Astrocyte (in vitro differentiated cells and primary cell): ENCODE data around the gene LDLRAD4. TPM values are rescaled to one million over a fixed set of nuclear protein-coding genes. Genes with fewer than 3 reads are reported as not detected.

ENCODE experiments used
- DNase-seq: peaks from one replicate; pipeline ENCODE4 v3.0.0-alpha.2; 2010; ENCODE audit warnings: low read depth
- FAIRE-seq: peaks from 2 replicates; lab custom pipeline; 2011; peaks lifted over from hg19 to GRCh38; lab: Jason Lieb, UNC
- H2AFZ ChIP-seq: 2 replicates; pipeline ENCODE4 v1.6.0; 2012; ENCODE audit warnings: low read depth, low read length, inconsistent platforms
- H3K27ac ChIP-seq: 2 replicates; pipeline ENCODE4 v1.5.1; 2011; ENCODE audit warnings: low read depth, low read length, inconsistent platforms
- H3K27me3 ChIP-seq: 2 replicates; pipeline ENCODE4 v1.6.0; 2011; ENCODE audit warnings: low read length, inconsistent platforms; ENCODE audit not compliant: insufficient read depth
- H3K36me3 ChIP-seq: 2 replicates; pipeline ENCODE4 v1.5.1; 2011; ENCODE audit warnings: low read length, inconsistent platforms; ENCODE audit not compliant: insufficient read depth
- H3K4me1 ChIP-seq: 2 replicates; pipeline ENCODE4 v1.5.1; 2011; ENCODE audit warnings: low read length, inconsistent platforms; ENCODE audit not compliant: insufficient read depth
- H3K4me2 ChIP-seq: 2 replicates; pipeline ENCODE4 v1.6.0; 2012; ENCODE audit warnings: low read length, inconsistent platforms
- H3K4me3 ChIP-seq: 2 replicates; pipeline ENCODE4 v1.5.1; 2011; ENCODE audit warnings: low read depth, mild to moderate bottlenecking, low read length, inconsistent platforms; ENCODE audit not compliant: insufficient read depth
- H3K79me2 ChIP-seq: 2 replicates; pipeline ENCODE4 v1.6.0; 2012; ENCODE audit warnings: mild to moderate bottlenecking, low read length, inconsistent platforms; ENCODE audit not compliant: insufficient read depth
- H3K9ac ChIP-seq: 2 replicates; pipeline ENCODE4 v1.6.0; 2012; ENCODE audit warnings: mild to moderate bottlenecking, low read length, inconsistent platforms
- H3K9me3 ChIP-seq: 2 replicates; pipeline ENCODE4 v1.5.1; 2012; ENCODE audit warnings: low read depth, mild to moderate bottlenecking, low read length, inconsistent platforms; ENCODE audit not compliant: insufficient read depth
- H4K20me1 ChIP-seq: 2 replicates; pipeline ENCODE4 v1.6.0; 2012; ENCODE audit warnings: low read length, inconsistent platforms; ENCODE audit not compliant: insufficient read depth
- H3K27ac Mint-ChIP-seq: one replicate; pipeline ENCODE4 v1.8.0; 2021; ENCODE audit warnings: mild to moderate bottlenecking, mixed read lengths; ENCODE audit not compliant: unreplicated experiment
- H3K27me3 Mint-ChIP-seq: one replicate; pipeline ENCODE4 v1.8.0; 2021; ENCODE audit warnings: low read depth, mixed read lengths; ENCODE audit not compliant: unreplicated experiment
- H3K36me3 Mint-ChIP-seq: one replicate; pipeline ENCODE4 v1.8.0; 2021; ENCODE audit warnings: low read depth, mixed read lengths; ENCODE audit not compliant: unreplicated experiment
- H3K4me1 Mint-ChIP-seq: one replicate; pipeline ENCODE4 v1.8.0; 2021; ENCODE audit warnings: low read depth, mixed read lengths; ENCODE audit not compliant: unreplicated experiment
- H3K4me3 Mint-ChIP-seq: one replicate; pipeline ENCODE4 v1.8.0; 2021; ENCODE audit warnings: mild to moderate bottlenecking, moderate library complexity, mixed read lengths; ENCODE audit not compliant: unreplicated experiment
- H3K9me3 Mint-ChIP-seq: one replicate; pipeline ENCODE4 v1.8.0; 2021; ENCODE audit warnings: mild to moderate bottlenecking, mixed read lengths; ENCODE audit not compliant: unreplicated experiment
- CTCF ChIP-seq: IDR thresholded peaks from 2 replicates; pipeline ENCODE4 v1.5.1; 2011; ENCODE audit warnings: low read depth, mild to moderate bottlenecking, inconsistent platforms, low read length, moderate library complexity; ENCODE audit not compliant: insufficient read depth
- EZH2 ChIP-seq: IDR thresholded peaks from 2 replicates; pipeline ENCODE4 v1.6.1; 2012; ENCODE audit warnings: mild to moderate bottlenecking, low read length, inconsistent platforms; ENCODE audit not compliant: insufficient read depth
- total RNA-seq: library from RNA; stranded (reverse); gene quantifications from 2 replicates; pipeline ENCODE4 v1.2.1, GENCODE V29; 2021

LDLRAD4 gene
- total RNA-seq, 1 donor from 2014 or later, result 26.0 TPM

GRCh38 chr18:13320096-13320495 is 101.5 kb downstream of the LDLRAD4 start:
- peaks cover 14% of the 10 kb centered on the region for H3K9me3 Mint-ChIP-seq
- H3K27ac Mint-ChIP-seq, result no peak overlapping the region
- no peak overlapping the region for H3K4me3 Mint-ChIP-seq

GRCh38 chr18:13320891-13321425 is 102.4 kb downstream of the LDLRAD4 start:
- peaks cover 13% of the 10 kb centered on the region for H3K4me1 Mint-ChIP-seq
- Histone ChIP-seq H3K4me2 (no peak overlapping the region), H3K36me3 (no peaks in the 10 kb centered on the region), H3K27ac (no peak overlapping the region), H3K9me3 (peaks cover 8% of the 10 kb centered on the region), H3K4me3 (no peak overlapping the region), H3K79me2 (no peaks in the 10 kb centered on the region), H2AFZ (no peak overlapping the region), H3K27me3 (no peaks in the 10 kb centered on the region), H4K20me1 (no peaks in the 10 kb centered on the region), H3K4me1 (no peaks in the 10 kb centered on the region), H3K9ac (no peak overlapping the region)
- no peaks in the 10 kb centered on the region for H3K27me3 Mint-ChIP-seq
- H3K9me3 Mint-ChIP-seq, result peaks cover 10% of the 10 kb centered on the region
- DNase-seq, result no peak
- no peak for TF ChIP-seq EZH2
- no peak for TF ChIP-seq CTCF
- H3K36me3 Mint-ChIP-seq, result peaks cover 15% of the 10 kb centered on the region
- no peak for FAIRE-seq
- H3K27ac Mint-ChIP-seq, result no peak overlapping the region
- H3K4me3 Mint-ChIP-seq, result no peak overlapping the region

More at GRCh38 chr18:13320096-13320495, 101.5 kb downstream of the LDLRAD4 start:
- Histone ChIP-seq H3K36me3 (no peaks in the 10 kb centered on the region), H3K4me1 (no peaks in the 10 kb centered on the region), H3K79me2 (no peaks in the 10 kb centered on the region), H2AFZ (no peak overlapping the region), H3K9ac (no peak overlapping the region), H3K27ac (no peak overlapping the region), H3K9me3 (peaks cover 11% of the 10 kb centered on the region), H4K20me1 (no peaks in the 10 kb centered on the region), H3K4me2 (no peak overlapping the region), H3K4me3 (no peak overlapping the region), H3K27me3 (no peaks in the 10 kb centered on the region)
- no peak for DNase-seq
- Mint-ChIP-seq H3K36me3 (peaks cover 19% of the 10 kb centered on the region), H3K27me3 (no peaks in the 10 kb centered on the region), H3K4me1 (peaks cover 13% of the 10 kb centered on the region)
- TF ChIP-seq EZH2 (no peak), CTCF (no peak)
- FAIRE-seq, result no peak

- TF ChIP-seq EZH2 (no peak), CTCF (no peak)
- Histone ChIP-seq H3K4me1 (no peaks in the 10 kb centered on the region), H3K4me2 (no peak overlapping the region), H3K4me3 (no peak overlapping the region), H3K9me3 (peaks cover under 1% of the 10 kb centered on the region), H4K20me1 (no peaks in the 10 kb centered on the region), H3K27ac (no peak overlapping the region), H3K36me3 (no peaks in the 10 kb centered on the region), H3K9ac (no peak overlapping the region), H3K27me3 (no peaks in the 10 kb centered on the region), H2AFZ (no peak overlapping the region), H3K79me2 (no peaks in the 10 kb centered on the region)
- H3K4me3 Mint-ChIP-seq, result no peak overlapping the region
- DNase-seq (no peak), FAIRE-seq (no peak)
- H3K9me3 Mint-ChIP-seq, result peaks cover 3% of the 10 kb centered on the region
- no peak overlapping the region for H3K27ac Mint-ChIP-seq
- H3K27me3 Mint-ChIP-seq, result no peaks in the 10 kb centered on the region
- peaks cover 6% of the 10 kb centered on the region for H3K36me3 Mint-ChIP-seq
- peaks cover 13% of the 10 kb centered on the region for H3K4me1 Mint-ChIP-seq
Measured at GRCh38 chr18:13321923-13322322, 103.4 kb downstream of the LDLRAD4 start.
